Measurements from ENCODE around the gene PLVAP. TPM values are rescaled to one million over a fixed set of nuclear protein-coding genes. Genes with fewer than 3 reads are reported as not detected.

PLVAP gene
- total RNA-seq, 1 experiment from 2014 or later = not detected

DNA sequence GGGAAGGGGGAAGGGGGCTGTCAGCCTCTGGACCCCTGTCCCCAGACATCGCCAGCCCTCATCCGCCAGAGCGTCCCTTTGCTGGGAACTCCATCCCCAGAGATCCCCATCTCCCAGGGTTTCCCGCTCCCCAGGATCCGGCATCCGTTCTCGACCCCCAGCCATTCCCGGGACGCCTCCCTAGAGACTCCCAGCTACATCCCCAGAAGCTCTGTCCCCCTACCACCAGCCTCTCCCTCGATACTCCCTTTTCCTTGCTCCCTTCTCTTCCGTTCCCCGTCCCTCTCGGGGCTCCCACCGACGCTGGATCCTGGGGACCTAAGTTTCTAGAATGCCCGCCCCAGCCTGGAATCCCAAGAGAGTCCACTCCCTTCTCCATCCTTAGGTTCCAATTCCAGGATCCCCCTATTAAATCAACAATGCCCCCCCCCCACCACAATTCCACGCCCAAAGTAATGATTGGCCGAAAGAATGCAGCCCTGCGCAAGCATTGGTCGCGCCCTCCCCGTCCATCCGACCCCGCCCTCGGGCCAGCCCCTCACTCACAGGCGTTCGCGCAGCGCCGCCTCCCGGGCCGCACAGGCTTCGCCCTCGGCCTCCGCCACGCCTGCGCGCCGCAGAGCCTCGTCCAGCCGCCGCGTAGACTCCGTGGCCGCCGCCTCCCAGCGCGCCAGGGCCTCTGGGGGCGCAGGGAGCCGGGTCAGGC, 13.7 kb upstream of the PLVAP start (continued):
- TF ChIP-seq, protein P1, sequence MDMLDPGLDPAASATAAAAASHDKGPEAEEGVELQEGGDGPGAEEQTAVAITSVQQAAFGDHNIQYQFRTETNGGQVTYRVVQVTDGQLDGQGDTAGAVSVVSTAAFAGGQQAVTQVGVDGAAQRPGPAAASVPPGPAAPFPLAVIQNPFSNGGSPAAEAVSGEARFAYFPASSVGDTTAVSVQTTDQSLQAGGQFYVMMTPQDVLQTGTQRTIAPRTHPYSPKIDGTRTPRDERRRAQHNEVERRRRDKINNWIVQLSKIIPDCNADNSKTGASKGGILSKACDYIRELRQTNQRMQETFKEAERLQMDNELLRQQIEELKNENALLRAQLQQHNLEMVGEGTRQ (CRISPR knock-in tag; IDR thresholded peaks at IDR 0.05) = no peak
- TF ChIP-seq SP1 (CRISPR knock-in tag; conservative IDR thresholded peaks at IDR 0.05) = peak; percentile 98
- peak; percentile 83 for TF ChIP-seq PRDM15 (CRISPR knock-in tag; IDR thresholded peaks at IDR 0.05)

- TF ChIP-seq ZBTB43 (CRISPR knock-in tag; IDR thresholded peaks at IDR 0.05) (no peak), CREB1 (CRISPR knock-in tag; IDR thresholded peaks at IDR 0.05) (no peak), CTCF (IDR thresholded peaks at IDR 0.05) (peak; percentile 36; the same call in 1 of the 2 replicates), GABPB1 (CRISPR knock-in tag; IDR thresholded peaks at IDR 0.05) (no peak), HMGA2 (CRISPR knock-in tag; IDR thresholded peaks at IDR 0.05) (no peak), GTF2I (CRISPR knock-in tag; conservative IDR thresholded peaks at IDR 0.05) (peak; percentile 82), MYBL2 (CRISPR knock-in tag; IDR thresholded peaks at IDR 0.05) (no peak), TP53 (CRISPR knock-in tag; IDR thresholded peaks at IDR 0.05) (no peak; the same call in 1 of the 2 replicates), HMGXB4 (CRISPR knock-in tag; IDR thresholded peaks at IDR 0.05) (no peak)
- ATAC-seq (no peak; the same call in 1 of the 2 replicates), DNase-seq (ENCODE audit: low spot score) (no peak)
- Mint-ChIP-seq H3K27me3 (ENCODE audit: low read depth) (peaks cover 25% of the 10 kb centered on the region), H3K4me1 (peaks cover 9% of the 10 kb centered on the region), H3K4me3 (peak overlapping the region; percentile 98), H3K27ac (no peak overlapping the region), H3K36me3 (peaks cover 3% of the 10 kb centered on the region; the same call in 1 of the 2 replicates), H3K9me3 (peaks cover 9% of the 10 kb centered on the region)
- ChIA-PET CTCF (interaction anchor here (0.5 to 4.2 kb wide), 21 partner anchors 9 to 851 kb away, joined by 3 to 17 read pairs (median 5); partner anchors contain the start of genes BST2, DDA1, MRPL34 and MVB12A), POLR2A (interaction anchor here (0.7 to 0.8 kb wide), 2 partner anchors 14 to 334 kb away, joined by 3 read pairs; no protein-coding TSS in a partner anchor)
Measured at GRCh38 chr19:17389957-17390664, 13.0 kb upstream of the PLVAP start.
